ENCODE measurements around the gene ROR1.

The ROR1 gene

GRCh38 chr1:63798284-63798683 lies 24.5 kb downstream of the ROR1 start:
- no peak for DNase-seq (ENCODE audit: low read depth)
- TF ChIP-seq, protein P1, sequence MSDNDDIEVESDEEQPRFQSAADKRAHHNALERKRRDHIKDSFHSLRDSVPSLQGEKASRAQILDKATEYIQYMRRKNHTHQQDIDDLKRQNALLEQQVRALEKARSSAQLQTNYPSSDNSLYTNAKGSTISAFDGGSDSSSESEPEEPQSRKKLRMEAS (IDR thresholded peaks at IDR 0.05; ENCODE audit: low read depth, low read length) = no peak
- TF ChIP-seq POLR2A (IDR thresholded peaks at IDR 0.05; ENCODE audit: extremely low read depth, insufficient read length) (no peak), MYC (IDR thresholded peaks at IDR 0.05; ENCODE audit: low read depth, low read length) (no peak), CTCF (IDR thresholded peaks at IDR 0.05; ENCODE audit: low read depth, low read length) (no peak)
- no peak overlapping the region for H3K4me3 ChIP-seq (ENCODE audit: low read depth, low read length)

GRCh38 chr1:63799307-63799706 lies 25.5 kb downstream of the ROR1 start:
- DNase-seq (ENCODE audit: low read depth) = no peak
- TF ChIP-seq MYC (IDR thresholded peaks at IDR 0.05; ENCODE audit: low read depth, low read length) (no peak), CTCF (IDR thresholded peaks at IDR 0.05; ENCODE audit: low read depth, low read length) (no peak), POLR2A (IDR thresholded peaks at IDR 0.05; ENCODE audit: extremely low read depth, insufficient read length) (no peak)
- TF ChIP-seq, protein P1 (IDR thresholded peaks at IDR 0.05; ENCODE audit: low read depth, low read length) = no peak
- no peak overlapping the region for H3K4me3 ChIP-seq (ENCODE audit: low read depth, low read length)

DNA sequence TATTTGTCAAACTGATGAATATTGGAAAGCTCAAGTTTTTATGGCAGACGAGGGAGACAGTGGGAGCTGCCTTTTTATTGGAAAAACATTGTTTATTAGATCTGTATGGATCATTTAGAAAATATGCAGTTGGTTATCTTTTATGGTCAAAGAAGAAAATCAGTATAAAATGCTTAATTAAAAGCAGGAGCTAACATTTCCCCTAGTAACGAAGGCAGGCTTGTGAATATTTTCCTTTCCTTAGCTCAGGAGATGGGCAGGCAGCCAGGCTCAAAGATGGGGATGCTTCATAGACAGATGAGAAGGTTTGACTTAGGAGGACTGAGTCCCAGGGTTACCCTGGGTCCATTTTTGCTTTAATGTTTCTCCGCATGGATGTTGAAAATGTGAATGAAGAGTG lies 26.0 kb downstream of the ROR1 start:
- TF ChIP-seq POLR2A (IDR thresholded peaks at IDR 0.05; ENCODE audit: extremely low read depth, insufficient read length) = no peak
- H3K4me3 ChIP-seq (ENCODE audit: low read depth, low read length) = no peak overlapping the region
- no peak for DNase-seq (ENCODE audit: low read depth)

DNA sequence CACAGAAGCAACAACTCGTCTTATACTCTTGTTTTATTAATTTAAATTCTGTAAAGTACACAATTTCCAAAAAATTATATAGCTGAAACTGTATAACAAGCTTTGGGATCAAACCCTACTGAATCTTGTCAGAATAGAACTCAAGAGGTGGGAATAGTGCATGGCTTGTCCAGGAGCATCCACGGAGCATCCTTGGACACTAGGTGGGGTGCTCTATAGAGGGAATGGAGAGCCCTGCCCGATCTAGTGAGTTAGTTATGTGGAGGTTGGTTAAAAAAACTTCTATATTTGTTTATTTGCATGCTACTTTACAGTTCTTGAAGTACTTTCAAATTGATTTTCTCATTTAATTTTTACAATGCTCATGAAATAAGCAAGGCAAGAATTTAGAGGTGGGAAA lies 28.3 kb downstream of the ROR1 start:
- no peak for DNase-seq (ENCODE audit: low read depth)
- no peak for TF ChIP-seq POLR2A (IDR thresholded peaks at IDR 0.05; ENCODE audit: extremely low read depth, insufficient read length)
- TF ChIP-seq, protein P1 (IDR thresholded peaks at IDR 0.05; ENCODE audit: low read depth, low read length) = no peak
- no peak for TF ChIP-seq MYC (IDR thresholded peaks at IDR 0.05; ENCODE audit: low read depth, low read length)
- no peak overlapping the region for H3K4me3 ChIP-seq (ENCODE audit: low read depth, low read length)

DNA sequence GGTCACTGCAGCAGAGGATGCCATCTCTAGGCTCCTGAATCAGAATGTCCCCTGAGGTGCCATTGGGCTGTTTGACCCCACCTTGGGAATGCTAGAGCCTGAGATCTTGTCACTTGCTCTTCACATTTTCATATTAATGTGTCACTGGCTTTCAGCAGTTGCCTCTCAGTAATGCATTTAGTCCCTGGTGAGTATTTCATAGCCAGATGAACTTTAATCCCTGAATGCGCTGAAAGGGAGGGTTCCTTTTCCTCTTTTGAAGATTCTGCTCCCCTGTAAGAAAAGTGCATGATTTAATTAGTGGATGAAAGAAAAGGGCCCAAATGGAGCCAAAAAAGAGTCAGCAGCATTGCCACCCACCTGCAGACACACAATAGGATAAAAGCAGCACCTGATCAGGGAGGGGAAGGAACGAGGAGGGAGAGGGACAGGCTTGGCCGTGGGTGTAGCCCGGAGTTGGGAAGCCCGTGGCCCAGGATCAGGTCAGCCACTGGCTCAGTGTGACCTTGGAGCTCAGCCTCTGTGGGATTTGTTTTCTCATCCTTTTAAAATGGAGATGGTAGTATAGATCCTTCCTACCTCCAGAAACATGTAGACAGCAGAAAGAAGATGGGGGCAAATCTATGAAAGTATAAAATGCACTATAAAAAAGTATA lies 31.1 kb downstream of the ROR1 start:
- H3K4me3 ChIP-seq (ENCODE audit: low read depth, low read length) = no peak overlapping the region
- DNase-seq (ENCODE audit: low read depth) = no peak
- TF ChIP-seq MYC (IDR thresholded peaks at IDR 0.05; ENCODE audit: low read depth, low read length) (no peak), CTCF (IDR thresholded peaks at IDR 0.05; ENCODE audit: low read depth, low read length) (no peak), POLR2A (IDR thresholded peaks at IDR 0.05; ENCODE audit: extremely low read depth, insufficient read length) (no peak)
- TF ChIP-seq, protein P1 (IDR thresholded peaks at IDR 0.05; ENCODE audit: low read depth, low read length) = no peak

- no peak overlapping the region for H3K4me3 ChIP-seq (ENCODE audit: low read depth, low read length)
- no peak for DNase-seq (ENCODE audit: low read depth)
- TF ChIP-seq CTCF (IDR thresholded peaks at IDR 0.05; ENCODE audit: low read depth, low read length) (no peak), MYC (IDR thresholded peaks at IDR 0.05; ENCODE audit: low read depth, low read length) (no peak), POLR2A (IDR thresholded peaks at IDR 0.05; ENCODE audit: extremely low read depth, insufficient read length) (no peak)
- TF ChIP-seq, protein P1 (IDR thresholded peaks at IDR 0.05; ENCODE audit: low read depth, low read length) = no peak
Observed at GRCh38 chr1:63807046-63807445, 33.2 kb downstream of the ROR1 start.
